SU-DHL-6 (cell line): ENCODE data around the gene FANK1.

ENCODE experiments used
- EZH2phosphoT487 ChIP-seq: fragments of 200-600 bp; sonication (generic), shearing (Covaris generic); conservative IDR thresholded peaks from 2 replicates; pipeline ENCODE4 v1.6.1; 2018; ENCODE audit warnings: mild to moderate bottlenecking, antibody characterized with exemption, low read length, moderate library complexity, mixed read lengths
- TF ChIP-seq, protein P1 (sequence below): fragments of 200-600 bp; sonication (generic); IDR thresholded peaks from one replicate; pipeline ENCODE4 v1.5.1; 2017; ENCODE audit warnings: antibody characterized with exemption, mild to moderate bottlenecking, low read length, moderate library complexity; ENCODE audit not compliant: insufficient read depth, poor library complexity, severe bottlenecking

DNA sequence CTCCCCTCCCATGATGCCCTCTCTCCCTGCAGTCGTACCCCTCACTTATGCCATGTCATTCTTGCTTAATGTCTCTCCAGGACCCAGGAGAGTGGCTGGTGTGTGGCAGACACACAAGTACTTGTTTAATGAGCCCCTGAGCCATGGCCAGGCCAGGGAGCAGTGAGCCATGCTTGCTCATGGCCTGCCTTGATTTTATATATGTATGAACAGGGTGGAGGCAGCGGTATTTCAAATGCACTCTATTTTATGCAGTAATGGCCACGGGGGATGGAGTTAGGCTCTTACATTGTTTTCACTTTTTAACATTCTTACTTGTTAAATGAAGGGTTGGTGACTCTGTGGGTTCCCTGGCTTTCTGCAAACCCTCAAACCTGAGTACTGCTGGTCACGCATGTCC lies 144.8 kb downstream of the FANK1 start:
- TF ChIP-seq, protein P1, sequence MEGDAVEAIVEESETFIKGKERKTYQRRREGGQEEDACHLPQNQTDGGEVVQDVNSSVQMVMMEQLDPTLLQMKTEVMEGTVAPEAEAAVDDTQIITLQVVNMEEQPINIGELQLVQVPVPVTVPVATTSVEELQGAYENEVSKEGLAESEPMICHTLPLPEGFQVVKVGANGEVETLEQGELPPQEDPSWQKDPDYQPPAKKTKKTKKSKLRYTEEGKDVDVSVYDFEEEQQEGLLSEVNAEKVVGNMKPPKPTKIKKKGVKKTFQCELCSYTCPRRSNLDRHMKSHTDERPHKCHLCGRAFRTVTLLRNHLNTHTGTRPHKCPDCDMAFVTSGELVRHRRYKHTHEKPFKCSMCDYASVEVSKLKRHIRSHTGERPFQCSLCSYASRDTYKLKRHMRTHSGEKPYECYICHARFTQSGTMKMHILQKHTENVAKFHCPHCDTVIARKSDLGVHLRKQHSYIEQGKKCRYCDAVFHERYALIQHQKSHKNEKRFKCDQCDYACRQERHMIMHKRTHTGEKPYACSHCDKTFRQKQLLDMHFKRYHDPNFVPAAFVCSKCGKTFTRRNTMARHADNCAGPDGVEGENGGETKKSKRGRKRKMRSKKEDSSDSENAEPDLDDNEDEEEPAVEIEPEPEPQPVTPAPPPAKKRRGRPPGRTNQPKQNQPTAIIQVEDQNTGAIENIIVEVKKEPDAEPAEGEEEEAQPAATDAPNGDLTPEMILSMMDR, result no peak
- no peak for TF ChIP-seq EZH2phosphoT487
